HG03575 (cell line): ENCODE results near the gene KLK4.

Experiments
- ATAC-seq: cut with Tn5 transposase; IDR thresholded peaks from one replicate; pipeline ENCODE4 v1.9.1; 2021; ENCODE audit not compliant: unreplicated experiment, insufficient number of reproducible peaks, low FRiP score; ENCODE audit errors: extremely low read depth

Gene KLK4, protein sequence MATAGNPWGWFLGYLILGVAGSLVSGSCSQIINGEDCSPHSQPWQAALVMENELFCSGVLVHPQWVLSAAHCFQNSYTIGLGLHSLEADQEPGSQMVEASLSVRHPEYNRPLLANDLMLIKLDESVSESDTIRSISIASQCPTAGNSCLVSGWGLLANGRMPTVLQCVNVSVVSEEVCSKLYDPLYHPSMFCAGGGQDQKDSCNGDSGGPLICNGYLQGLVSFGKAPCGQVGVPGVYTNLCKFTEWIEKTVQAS

DNA sequence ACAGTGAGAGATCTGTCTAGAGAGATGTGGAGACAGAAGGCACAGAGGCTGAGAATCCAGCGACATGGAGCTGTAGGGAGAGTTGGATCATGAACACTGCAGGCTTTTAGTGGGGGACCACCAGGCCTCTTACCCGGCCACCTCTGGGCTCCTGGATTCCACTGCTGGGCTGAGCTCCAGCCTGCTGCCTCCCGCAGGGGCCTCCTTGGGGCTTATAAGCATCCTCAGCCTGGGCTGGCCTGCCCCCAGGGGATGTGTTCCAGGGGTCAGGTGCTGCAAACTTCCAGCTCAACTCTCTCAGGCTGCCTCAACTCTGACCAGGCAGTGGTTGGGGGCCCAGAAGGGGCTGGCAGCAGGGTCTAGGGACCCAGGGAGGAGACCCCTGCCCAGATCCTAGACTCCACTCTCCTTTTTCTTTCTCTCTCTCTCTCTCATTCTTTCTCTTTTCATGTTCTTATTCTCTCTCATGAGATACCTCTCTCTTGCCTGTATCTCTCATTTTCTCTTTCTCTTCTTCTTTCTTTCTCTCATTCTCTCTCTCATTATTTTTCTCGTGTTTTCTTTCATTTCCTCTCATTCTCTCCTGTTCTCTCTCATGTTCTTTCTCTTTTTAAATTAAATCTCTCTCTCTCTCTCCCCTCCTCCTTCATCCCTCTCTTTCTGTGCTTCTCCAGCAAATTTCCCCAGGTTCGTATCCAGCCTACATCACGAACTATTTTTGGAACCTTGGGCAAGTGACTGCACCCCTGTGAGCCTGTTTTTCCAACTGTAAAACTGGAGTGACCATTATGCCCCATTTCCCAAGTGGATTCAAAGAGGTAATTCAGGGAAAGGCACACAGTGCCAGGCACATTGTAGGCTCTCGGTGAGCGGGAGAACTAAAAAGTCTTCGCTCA, at the start of gene KLK4:
TSS of gene KLK4 (minus strand) at position 190 of the 896 bp plus-strand sequence. CDS start 657 bp downstream, outside the sequence.
- ATAC-seq: no peak

GRCh38 chr19:50959731-50960500, 48.7 kb upstream of the KLK4 start:
- ATAC-seq: no peak

DNA sequence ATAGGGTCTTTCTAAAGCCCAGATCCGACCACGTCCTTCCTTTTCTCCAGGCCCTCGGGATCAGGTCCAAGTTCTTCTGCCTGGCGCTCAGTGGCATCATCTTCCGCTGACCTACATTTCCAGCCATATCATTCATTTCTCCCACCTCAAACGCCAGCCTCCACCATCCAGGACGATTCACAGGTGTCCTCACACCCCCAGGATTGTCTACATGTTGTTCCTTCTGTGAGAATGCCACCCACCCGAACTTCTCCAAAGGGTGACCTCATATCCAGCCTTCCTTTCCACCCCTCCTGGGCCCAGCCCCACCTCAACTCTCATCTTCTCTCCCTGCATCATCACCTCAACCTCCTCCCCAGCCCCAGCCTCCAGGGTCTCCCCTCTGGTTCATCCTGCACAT, 46.4 kb upstream of the KLK4 start:
- no peak for ATAC-seq

GRCh38 chr19:50952910-50953309, 41.7 kb upstream of the KLK4 start, which contains the start of gene KLK5:
TSS of gene KLK5 (minus strand) at chr19:50953038. CDS start at chr19:50952657, 381 bp downstream.
- ATAC-seq: no peak

DNA sequence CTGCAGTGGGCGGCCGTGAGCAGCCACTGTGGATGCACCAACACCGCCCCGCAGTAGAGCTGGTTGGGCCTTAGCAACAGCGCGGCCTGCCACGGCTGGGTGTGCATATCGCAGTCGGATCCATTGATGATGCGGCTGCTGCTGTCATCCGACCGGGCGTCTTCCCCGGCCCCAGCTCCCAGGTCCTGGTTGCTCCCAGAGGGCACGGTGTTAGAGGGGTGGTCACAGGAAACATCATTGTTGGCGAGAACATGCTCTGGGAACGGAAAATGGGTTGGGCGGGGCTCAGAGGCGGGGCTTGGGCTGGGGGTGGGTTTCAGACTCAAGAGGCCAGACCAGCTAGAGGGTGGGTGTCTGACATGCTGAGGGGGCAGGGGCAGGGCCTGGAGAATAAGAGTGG, 38.7 kb upstream of the KLK4 start:
- ATAC-seq: no peak

DNA sequence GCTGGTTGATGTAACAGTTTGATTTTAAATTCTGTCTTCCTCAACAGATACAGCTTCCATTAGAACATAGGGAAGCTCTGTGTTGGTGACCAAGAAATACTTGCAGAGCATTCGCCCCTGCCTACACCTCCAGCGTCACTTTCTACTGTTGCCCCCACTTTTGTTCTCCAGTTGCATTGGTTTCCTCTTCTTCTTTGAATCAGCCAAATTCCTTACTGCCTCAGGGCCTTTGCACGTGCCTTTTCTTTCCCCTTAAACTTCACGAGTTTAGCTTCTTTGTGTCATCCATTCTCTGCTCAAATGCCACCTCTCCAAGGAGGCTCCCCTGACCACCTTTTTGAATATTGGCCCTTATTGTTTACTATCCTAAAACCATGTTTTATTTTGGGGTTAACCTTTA, 35.9 kb upstream of the KLK4 start:
- no peak for ATAC-seq

DNA sequence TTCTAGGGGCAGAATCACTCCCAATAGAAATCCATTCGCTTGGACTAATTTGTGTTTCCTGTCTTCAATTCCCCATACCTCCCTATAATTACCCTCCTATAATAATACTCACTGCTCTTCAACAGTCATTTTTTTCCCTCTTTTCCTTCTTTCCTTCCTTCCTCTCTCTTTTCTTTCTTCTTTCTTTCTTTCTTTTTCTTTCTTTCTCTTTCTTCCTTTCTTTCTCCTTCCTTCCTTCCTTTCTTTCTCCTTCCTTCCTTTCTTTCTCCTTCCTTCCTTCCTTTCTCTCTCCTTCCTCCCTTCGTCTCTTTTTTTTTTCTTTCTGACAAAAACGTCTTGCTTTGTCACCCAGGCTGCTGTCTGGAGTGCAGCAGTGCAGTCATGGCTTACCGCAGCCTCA, 33.6 kb upstream of the KLK4 start:
- no peak for ATAC-seq

DNA sequence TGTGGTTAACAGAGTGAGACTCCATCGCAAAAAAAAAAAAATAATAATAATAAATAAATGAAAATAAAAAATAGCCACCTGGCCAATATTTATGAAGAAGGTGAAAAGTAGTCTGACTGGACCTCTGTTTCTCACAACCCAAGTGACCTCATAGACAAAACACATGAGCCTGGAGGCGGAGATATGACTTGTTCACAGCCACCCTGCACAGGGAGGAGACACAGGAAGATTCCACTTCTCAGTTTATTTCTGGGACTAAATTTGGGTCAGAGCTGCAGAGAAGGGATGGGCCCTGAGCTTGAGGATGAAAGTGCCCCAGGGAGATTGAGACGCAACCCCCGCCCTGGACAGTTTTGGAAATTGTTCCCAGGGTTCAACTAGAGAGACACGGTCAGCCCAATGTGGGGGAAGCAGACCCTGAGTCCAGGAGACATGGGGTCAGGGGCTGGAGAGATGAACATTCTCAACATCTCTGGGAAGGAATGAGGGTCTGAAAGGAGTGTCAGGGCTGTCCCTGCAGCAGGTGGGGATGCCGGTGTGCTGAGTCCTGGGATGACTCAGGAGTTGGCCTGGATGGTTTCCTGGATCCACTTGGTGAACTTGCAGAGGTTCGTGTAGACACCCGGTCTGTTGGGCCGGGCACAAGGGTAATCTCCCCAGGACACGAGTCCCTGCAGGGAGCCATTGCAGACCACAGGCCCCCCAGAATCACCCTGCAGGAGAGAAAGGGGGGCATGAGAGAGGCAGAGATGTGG, 32.1 kb upstream of the KLK4 start:
- no peak for ATAC-seq

- ATAC-seq: no peak
These were observed 28.4 kb upstream of the KLK4 start for GRCh38 chr19:50939596-50939995.

DNA sequence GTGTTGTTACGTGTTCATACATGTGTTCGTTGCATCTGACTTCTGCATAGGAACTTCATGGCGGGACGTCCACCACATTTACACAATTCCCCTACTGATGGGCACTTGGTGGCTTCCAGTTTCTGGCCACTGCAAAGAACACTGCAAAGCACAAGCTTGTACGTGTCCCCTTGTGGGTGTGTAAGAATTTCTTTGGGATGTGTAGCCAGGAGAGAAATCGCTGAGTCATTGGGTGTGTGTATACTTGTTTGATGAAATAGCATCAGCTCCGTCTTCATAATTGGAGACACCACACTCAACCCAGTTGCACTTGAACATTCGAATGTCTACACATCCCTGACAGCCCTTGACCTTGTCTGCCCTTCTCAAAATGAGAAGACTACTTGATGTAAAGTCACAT, 22.4 kb upstream of the KLK4 start:
- ATAC-seq: no peak

GRCh38 chr19:50932690-50933083, 21.5 kb upstream of the KLK4 start:
- ATAC-seq: no peak

GRCh38 chr19:50932018-50932689, 21.0 kb upstream of the KLK4 start:
- no peak for ATAC-seq

- no peak for ATAC-seq
These were observed 19.8 kb upstream of the KLK4 start for GRCh38 chr19:50931023-50931422.

DNA sequence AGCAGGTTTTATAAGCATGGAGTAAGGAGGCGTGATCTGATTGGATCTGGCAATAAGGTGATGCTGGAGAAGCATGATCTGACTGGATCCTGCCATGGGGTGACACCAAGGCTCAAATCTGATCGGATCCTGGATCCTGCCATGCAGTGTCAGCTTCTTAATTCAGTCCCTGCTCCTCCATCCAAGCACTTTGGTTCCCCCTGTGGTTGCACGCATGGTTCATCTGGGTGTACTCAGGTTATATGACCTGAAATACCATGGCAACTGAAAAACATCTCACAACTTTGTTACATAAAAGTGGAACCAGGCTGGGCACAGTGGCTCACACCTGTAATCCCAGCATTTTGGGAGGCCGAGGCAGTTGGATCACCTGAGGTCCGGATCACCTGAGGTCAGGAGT, 17.6 kb upstream of the KLK4 start:
- ATAC-seq: no peak

- ATAC-seq: no peak
These were observed 14.9 kb upstream of the KLK4 start for GRCh38 chr19:50926144-50926543.

- no peak for ATAC-seq
These were observed 14.5 kb upstream of the KLK4 start for GRCh38 chr19:50925734-50926133.

- ATAC-seq: no peak
These were observed 13.4 kb upstream of the KLK4 start for GRCh38 chr19:50924586-50924985.

- no peak for ATAC-seq
These were observed 11.2 kb upstream of the KLK4 start for GRCh38 chr19:50922317-50922853.
